ENCODE results near the gene NEU2.

- TF ChIP-seq POLR2A (IDR thresholded peaks at IDR 0.05) (no peak), CTCF (IDR thresholded peaks at IDR 0.05) (no peak)
Measured at GRCh38 chr2:233039846-233040530, 7.5 kb downstream of the NEU2 start.

Measured in heart left ventricle (tissue), 13 donors.